Endothelial cell of hepatic sinusoid (primary cell): ENCODE measurements around the gene GOLPH3.
"Not testable (repeated sequence)": the region's sequence is repeated elsewhere in the genome, so short reads cannot be mapped to it uniquely, and the experiment has no call there.

Experiments
- in situ Hi-C: cut with HindIII; loops from 2 replicates; pipeline ENCODE4 v1.10.0; 2017; ENCODE audit warnings: low sequenced_read_pairs

GOLPH3 gene

DNA sequence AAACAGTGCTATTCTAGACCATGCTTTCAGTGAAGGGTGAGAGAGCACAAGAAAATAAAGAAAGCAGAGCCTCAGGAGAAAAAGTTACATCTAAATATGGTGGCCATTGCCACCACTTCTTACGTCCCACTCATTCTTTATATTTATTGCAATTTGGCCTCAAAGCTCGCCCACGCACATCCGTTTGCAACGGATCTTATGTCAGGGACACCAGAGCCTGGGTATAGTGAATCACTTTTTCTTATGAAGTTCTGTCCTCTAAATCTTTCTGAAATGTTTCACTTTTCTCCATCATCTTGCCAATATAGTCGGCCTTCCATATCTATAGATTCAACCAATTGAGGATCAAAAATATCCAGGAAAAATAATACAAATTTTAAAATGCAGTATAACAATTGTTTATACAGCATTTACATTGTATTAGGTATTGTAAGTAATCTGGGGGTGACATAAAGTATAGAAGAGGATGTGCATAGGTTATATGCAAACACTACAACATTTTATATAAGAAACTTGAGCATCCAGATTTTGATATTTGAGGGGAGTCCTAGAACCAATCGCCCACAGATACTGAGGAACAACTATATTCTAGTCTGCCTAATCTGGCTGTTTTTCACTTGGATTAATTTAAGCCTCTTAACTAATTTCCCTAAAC, 35.2 kb downstream of the GOLPH3 start:
- in situ Hi-C loops: no loop called here

DNA sequence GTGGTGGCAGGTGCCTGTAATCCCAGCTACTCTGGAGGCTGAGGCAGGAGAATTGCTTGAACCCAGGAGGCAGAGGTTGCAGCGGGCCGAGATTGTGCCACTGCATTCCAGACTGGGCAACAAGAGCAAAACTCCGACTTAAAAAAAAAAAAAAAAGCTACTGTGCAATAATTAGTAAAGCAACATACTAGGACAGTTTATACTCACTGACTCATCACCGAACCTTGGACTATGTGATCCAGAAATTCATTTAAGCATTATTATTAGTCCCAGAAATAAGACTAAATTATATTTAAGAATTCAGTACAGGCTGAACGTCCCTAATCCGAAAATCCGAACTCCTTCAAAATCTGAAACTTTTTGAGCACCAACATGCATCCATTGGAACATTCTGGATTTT, 37.8 kb downstream of the GOLPH3 start:
- in situ Hi-C loops: no loop called here

DNA sequence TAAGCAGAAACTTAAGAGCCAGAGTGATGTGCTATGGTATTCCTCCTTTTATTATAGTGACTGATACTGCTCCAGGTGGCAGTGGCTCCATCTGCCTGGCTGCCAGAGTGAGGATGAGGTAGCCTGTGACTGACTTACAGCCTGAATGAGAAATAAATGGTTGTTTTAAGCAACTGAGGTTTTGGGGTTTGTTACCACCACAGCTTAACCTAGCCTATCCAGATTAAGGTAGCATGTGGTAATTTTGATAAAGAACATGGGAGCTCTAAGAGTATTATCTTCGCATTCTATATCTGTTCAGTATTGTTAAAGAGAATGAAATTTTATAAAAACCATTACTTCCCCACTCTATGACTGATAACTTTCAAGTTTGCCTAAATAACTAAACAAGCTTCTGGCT, 39.0 kb downstream of the GOLPH3 start:
- in situ Hi-C loops: no loop called here

DNA sequence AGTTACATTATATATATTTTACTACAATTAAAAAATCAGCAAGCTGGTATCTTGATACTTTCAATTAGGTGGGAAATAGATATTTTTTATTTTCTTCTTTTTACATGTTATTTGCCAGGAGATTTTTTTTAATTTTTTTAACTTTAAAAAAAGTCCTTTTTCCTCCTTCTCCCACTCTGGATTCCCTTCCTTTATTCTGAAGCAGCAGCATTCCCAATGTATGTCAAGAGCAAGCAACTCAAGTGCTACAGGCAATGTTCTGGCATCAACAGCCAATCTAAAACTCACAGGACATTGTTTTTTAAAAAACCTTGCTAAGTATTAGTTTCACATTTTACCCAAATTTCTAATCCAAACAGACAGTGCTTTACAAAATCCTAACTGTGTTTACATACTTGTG, 41.4 kb downstream of the GOLPH3 start:
- in situ Hi-C loops: no loop called here

GRCh38 chr5:32131604-32132003, 42.5 kb downstream of the GOLPH3 start:
- in situ Hi-C loops: no loop called here

DNA sequence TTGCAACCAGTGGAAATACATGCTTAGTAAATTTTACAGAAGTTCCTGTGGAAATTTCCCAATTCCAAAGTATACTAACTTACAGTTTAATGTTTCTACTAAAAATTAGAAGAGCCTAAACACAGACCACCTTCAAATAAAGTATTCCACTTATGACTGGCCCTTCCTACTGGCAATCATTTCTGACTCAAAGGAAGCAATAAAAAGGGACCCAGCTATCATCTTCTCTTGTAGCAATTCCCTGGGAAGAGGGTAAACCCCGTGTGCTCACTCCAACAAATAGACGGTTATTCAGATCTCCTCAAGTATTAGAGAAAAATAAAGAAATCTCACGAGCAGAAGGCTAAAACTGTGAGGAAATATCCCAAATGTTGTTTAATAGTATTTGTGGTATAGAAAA, 43.3 kb downstream of the GOLPH3 start:
- in situ Hi-C loops: no loop called here

GRCh38 chr5:32129074-32129598, 45.0 kb downstream of the GOLPH3 start:
- in situ Hi-C loops: no loop called here

DNA sequence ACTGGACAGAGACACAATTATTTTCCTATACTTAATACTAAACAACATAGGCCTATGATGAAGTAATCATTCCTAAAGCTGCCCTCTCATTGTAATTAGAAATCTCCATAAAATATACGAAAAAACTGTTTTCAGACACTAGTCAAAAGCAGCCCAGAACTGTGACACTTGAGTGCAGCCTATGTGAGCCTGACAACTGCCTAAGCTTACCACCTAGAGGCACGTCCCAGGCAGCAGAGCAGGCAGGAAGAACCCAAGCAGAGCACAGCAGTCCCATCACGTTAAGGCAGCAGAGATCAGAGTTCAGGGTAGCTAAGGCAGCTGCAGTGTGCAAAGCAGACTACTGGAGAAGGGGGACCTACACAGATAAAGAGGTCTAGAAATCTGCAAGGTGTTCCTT, 46.4 kb downstream of the GOLPH3 start:
- in situ Hi-C loops: no loop called here

DNA sequence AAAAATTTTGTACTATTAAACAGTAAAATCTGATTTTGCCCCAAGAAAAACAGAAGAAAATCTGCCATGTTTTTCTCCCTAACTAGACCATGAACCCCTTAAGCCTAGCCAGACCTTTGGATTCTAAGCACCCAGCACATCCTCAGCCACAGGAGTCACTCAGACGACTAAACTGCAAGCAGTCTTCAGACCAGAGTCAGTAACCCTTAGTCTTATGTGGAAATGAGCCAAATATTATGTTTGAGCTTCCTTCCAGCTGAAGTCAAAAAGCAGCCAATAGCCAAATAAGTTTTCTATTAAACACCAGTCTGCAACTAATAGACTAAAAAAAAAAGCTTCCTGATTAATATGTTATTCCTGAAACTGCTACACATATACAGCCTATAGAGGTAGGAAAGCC, 47.4 kb downstream of the GOLPH3 start:
- in situ Hi-C loops: no loop called here

- in situ Hi-C loops: no loop called here
Observed at GRCh38 chr5:32123889-32124676, 50.0 kb downstream of the GOLPH3 start.

DNA sequence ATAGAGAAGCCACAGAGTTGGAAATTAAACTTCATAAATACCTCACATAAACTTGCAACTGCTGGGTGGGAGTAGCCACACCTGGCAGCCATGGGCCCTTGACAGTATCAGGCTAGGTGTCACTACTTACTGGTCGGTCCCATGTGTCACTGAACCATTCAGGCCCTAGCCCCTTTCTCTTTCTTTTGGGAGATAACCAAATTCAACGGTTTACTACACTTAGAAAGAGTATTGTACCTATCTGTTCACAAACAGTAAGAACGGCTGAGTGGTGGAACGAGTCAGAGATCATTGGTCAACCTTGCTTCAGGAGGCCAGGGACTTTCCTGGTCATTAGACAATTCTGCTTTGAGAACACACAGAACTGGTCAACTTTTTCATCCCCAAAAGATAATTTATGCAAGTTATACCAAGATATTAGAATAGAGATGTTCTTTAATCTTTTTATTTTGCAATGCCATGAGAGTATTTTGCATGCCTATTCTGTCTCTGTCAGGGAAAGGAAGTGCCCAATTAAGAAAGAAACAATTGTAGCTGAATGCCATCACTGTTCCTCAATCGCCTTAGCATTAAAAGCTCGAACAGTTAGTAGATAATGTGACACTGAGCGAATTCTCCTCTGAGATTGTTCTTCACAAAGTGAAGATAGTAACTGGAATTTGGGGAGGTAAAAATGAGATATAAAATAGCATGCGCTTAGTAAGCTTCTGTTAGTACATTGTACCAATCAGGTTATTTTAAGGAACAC, 50.9 kb downstream of the GOLPH3 start:
- in situ Hi-C loops: no loop called here

GRCh38 chr5:32118922-32119321, 55.2 kb downstream of the GOLPH3 start:
- in situ Hi-C loops: not testable (repeated sequence)

DNA sequence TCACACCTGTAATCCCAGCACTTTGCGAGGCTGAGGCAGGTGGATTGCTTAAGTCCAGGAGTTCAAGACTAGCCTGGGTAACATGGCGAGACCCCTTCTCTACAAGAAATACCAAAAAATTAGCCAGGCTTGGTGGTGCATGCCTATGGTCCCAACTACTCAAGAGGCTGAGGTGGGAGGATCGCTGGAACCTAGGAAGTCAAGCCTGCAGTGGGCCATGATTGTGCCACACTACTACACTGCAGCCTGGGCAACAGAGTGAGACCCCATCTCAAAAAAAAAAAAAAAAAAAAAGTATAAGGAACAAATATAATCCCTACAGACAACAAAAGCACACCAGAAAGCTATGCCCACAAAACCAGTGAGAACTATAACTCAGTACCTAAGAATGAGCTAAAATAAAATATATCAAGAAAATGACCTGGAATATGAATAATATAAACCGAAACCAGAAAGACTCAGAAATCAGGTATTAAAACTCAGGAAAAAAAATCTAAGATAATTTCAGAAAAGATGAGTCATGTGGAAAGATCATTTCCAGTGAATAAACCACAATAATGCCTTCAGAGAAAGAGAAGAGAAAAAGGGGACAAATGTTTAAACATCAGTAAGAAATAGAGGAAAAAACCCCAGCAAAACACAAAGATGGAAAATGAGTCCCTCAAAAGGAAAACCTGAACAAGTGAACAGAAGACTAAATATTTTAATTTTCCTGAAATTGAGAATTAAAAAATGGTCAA, 57.4 kb downstream of the GOLPH3 start:
- in situ Hi-C loops: no loop called here

- in situ Hi-C loops: no loop called here
Observed at GRCh38 chr5:32115985-32116384, 58.1 kb downstream of the GOLPH3 start.

DNA sequence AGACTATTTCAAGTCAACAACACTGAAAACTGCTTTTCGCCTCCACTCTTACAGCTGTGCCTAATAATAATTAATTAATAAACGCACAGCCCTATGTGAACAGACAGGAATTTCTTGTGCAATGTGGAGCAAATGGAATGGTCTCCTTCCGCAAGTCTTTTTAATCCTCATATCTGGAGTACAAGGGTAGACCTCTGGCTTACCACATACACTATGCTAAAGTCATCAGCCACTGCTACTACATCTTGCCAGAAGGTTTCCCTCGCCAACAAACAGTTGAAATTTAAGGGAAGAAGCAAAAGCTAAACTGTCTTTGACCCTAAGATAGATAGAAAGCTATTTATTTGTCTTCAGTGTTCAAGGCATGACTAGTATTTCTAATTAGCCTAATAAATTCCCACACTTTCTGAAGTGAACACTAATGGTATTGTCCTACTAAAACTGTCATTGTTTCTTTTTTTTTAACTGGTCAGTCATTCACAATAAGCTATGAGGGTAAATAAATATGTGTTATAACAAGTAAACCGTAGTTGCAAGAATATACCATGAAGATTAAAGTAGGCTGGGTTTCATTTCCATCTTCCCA, 63.9 kb downstream of the GOLPH3 start:
- in situ Hi-C loops: no loop called here

GRCh38 chr5:32109236-32109635, 64.9 kb downstream of the GOLPH3 start:
- in situ Hi-C loops: no loop called here

DNA sequence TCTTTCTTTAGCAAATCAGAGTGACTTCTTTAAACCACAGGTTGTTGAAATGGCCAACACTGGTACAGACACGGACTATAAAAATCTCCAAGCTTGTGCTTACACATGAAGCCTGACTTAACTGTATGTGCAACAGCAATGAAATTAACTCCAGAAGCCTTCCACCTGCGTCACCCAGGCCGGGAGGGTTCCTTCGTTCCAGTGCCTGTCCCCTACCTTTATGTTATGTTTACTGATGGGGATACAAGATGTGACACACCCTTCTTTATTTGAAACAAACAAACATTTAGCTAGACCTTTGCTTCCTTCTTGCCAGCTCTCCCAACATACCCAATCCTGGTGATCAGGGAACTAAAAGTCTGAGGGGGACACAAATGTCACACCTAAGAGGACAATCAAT, 66.0 kb downstream of the GOLPH3 start:
- in situ Hi-C loops: no loop called here

DNA sequence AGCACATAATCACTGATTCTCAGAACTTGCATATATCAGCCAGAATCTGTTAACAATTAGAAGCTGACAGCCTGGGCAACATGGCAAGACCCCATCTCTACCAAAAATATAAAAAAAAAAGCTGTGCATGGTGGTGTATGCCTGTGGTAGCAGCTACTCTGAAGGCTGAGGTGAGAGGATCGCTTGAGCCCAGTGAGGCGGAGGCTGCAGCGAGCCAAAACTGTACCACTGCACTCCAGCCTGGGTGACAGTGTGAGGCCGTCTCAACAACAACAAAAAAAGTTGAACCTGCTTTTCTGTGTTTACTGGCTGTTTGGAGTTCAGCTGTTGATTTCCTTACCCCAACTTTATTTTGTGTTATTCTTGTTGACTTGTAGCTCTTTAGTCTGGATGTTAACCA, 66.8 kb downstream of the GOLPH3 start:
- in situ Hi-C loops: no loop called here

DNA sequence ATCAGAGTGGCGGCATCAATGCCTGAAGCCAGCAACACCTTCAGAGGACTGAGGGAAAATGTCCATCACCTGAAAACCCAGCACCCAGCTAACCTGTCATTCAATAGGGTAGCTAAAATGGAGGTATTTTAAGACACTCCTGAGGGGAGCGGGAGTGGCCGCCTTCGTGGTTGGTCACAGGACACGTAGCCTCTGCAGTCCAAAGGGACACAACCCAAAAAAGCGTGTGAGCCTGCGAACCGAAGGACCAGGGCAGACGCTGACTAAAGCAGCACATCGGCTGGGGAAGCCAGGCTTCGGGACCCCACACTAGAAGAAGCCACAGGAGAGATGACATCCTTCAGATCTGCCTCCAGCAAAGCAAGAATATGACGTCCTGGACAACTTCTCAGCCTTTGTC, 70.6 kb downstream of the GOLPH3 start:
- in situ Hi-C loops: no loop called here

DNA sequence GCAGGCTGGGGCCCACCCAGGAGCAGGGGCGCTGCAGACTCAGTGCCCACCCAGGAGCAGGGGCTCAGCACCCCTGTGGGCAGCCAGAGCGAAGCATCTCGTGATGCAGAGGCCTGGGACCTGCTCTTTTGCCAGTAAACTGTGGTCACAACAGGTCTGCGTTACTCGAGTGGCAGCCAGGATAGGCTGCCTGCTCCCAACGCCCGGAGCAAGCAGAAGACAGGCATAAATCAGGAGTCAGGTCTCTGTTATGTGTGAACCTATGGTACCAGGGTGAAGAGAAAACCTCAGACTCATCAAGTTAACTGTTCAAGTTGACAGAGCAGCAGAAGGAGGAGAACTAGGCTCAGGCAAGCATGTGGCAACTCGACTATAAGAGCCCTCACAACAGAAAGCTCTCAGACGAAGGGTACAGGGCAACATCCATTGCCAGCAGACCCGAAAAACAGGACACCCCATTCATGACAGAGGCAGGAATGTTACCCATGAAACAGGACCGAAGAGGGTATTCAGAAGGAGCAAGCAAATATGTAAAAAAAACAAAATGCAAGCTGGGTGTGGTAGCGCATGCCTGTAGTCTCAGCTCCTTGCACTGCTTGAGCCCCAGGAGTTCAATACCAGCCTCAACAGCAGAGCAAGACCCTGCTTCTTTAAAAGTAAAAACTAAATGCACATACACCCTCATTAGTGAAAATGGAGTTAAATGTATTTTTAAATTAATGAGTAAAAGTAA, 71.7 kb downstream of the GOLPH3 start:
- in situ Hi-C loops: no loop called here
